HepG2 (cell line): ENCODE measurements around the gene THOC5. TPM values are rescaled to one million over a fixed set of nuclear protein-coding genes. Genes with fewer than 3 reads are reported as not detected.

Experiments used
- BORCS8-MEF2B ChIP-seq: sonication (generic); formaldehyde crosslinking; IDR thresholded peaks from 2 replicates; pipeline ENCODE4 v1.8.0; 2022; ENCODE audit warnings: mild to moderate bottlenecking, missing genetic modification reagents
- ELF3 ChIP-seq: IDR thresholded peaks from 2 replicates; pipeline ENCODE4 v1.6.1; 2016; ENCODE audit warnings: missing genetic modification reagents, missing compliant biosample characterization
- GFI1 ChIP-seq: sonication (generic); formaldehyde crosslinking; IDR thresholded peaks from 2 replicates; pipeline ENCODE4 v1.5.0; 2020; ENCODE audit warnings: missing genetic modification reagents, mild to moderate bottlenecking, borderline replicate concordance
- JUN ChIP-seq: sonication (generic); formaldehyde crosslinking; IDR thresholded peaks from 2 replicates; pipeline ENCODE4 v1.4.0; 2020; ENCODE audit warnings: mild to moderate bottlenecking, missing genetic modification reagents
- KDM3A ChIP-seq: IDR thresholded peaks from 2 replicates; pipeline ENCODE4 v1.6.1; 2018; ENCODE audit warnings: low read depth, missing compliant biosample characterization
- MYNN ChIP-seq: sonication (generic); formaldehyde crosslinking; IDR thresholded peaks from 2 replicates; pipeline ENCODE4 v1.4.0; 2020; ENCODE audit warnings: mild to moderate bottlenecking, low read depth, missing genetic modification reagents
- POLR2A ChIP-seq, 2 experiments: IDR thresholded peaks; 2 replicates each; pipeline ENCODE4 v1.6.1; 2011; ENCODE audit warnings: low read depth in 2 of 2, low read length in 2 of 2, mild to moderate bottlenecking in 1 of 2, moderate library complexity in 1 of 2; ENCODE audit not compliant: insufficient read depth in 1 of 2
- SALL1 ChIP-seq: sonication (generic); formaldehyde crosslinking; IDR thresholded peaks from 2 replicates; pipeline ENCODE4 v1.8.0; 2022; ENCODE audit warnings: mild to moderate bottlenecking, missing genetic modification reagents
- SMARCE1 ChIP-seq: fragments of 450-650 bp; IDR thresholded peaks from 2 replicates; pipeline ENCODE4 v1.6.1; 2017; ENCODE audit warnings: borderline replicate concordance
- TARDBP ChIP-seq: sonication (generic); formaldehyde crosslinking; IDR thresholded peaks from 2 replicates; pipeline ENCODE4 v1.8.0; 2022; ENCODE audit warnings: mild to moderate bottlenecking, missing genetic modification reagents
- ZBTB39 ChIP-seq: sonication (generic); formaldehyde crosslinking; IDR thresholded peaks from 2 replicates; pipeline ENCODE4 v1.5.0; 2020; ENCODE audit warnings: missing genetic modification reagents
- ZNF138 ChIP-seq: sonication (generic); formaldehyde crosslinking; IDR thresholded peaks from 2 replicates; pipeline ENCODE4 v1.5.0; 2020; ENCODE audit warnings: mild to moderate bottlenecking, low read depth, missing genetic modification reagents
- ZNF207 ChIP-seq: fragments of 450-650 bp; IDR thresholded peaks from 2 replicates; pipeline ENCODE4 v1.6.1; 2016; ENCODE audit warnings: antibody characterized with exemption, borderline replicate concordance
- ZNF224 ChIP-seq: sonication (generic); formaldehyde crosslinking; IDR thresholded peaks from 2 replicates; pipeline ENCODE4 v1.5.0; 2020; ENCODE audit warnings: mild to moderate bottlenecking, missing genetic modification reagents
- ZNF317 ChIP-seq: sonication (generic); formaldehyde crosslinking; IDR thresholded peaks from 2 replicates; pipeline ENCODE4 v1.5.0; 2020; ENCODE audit warnings: mild to moderate bottlenecking, missing genetic modification reagents
- ZNF326 ChIP-seq: sonication (generic); formaldehyde crosslinking; IDR thresholded peaks from 2 replicates; pipeline ENCODE4 v1.4.0; 2020; ENCODE audit warnings: missing genetic modification reagents, borderline replicate concordance
- ZNF547 ChIP-seq: sonication (generic); formaldehyde crosslinking; IDR thresholded peaks from 2 replicates; pipeline ENCODE4 v1.5.1; 2020; ENCODE audit warnings: mild to moderate bottlenecking, missing genetic modification reagents
- ZNF564 ChIP-seq: sonication (generic); formaldehyde crosslinking; IDR thresholded peaks from 2 replicates; pipeline ENCODE4 v1.8.1; 2023; ENCODE audit warnings: mild to moderate bottlenecking, missing genetic modification reagents
- ZNF598 ChIP-seq: sonication (generic); formaldehyde crosslinking; IDR thresholded peaks from 2 replicates; pipeline ENCODE4 v1.5.1; 2020; ENCODE audit warnings: mild to moderate bottlenecking, missing genetic modification reagents, borderline replicate concordance
- ZNF629 ChIP-seq: sonication (generic); formaldehyde crosslinking; conservative IDR thresholded peaks from 2 replicates; pipeline ENCODE4 v1.5.0; 2020; ENCODE audit warnings: missing genetic modification reagents
- ZNF674 ChIP-seq: sonication (generic); formaldehyde crosslinking; IDR thresholded peaks from 2 replicates; pipeline ENCODE4 v1.5.0; 2020; ENCODE audit warnings: low read depth, mild to moderate bottlenecking, missing genetic modification reagents
- ZNF720 ChIP-seq: sonication (generic); formaldehyde crosslinking; IDR thresholded peaks from 2 replicates; pipeline ENCODE4 v1.4.0; 2020; ENCODE audit warnings: missing genetic modification reagents
- polyA plus RNA-seq, 8 experiments: library from polyadenylated mRNA; depleted of rRNA in 3 of 8; stranded (reverse) in 7 of 8; unstranded in 1 of 8; fragments of >200 nt; fragmentation: Illumina TruSeq in 4 of 8; extraction: Trizol in 4 of 8; gene quantifications; 2 replicates each; pipeline versions ENCODE4 v1.2.1 to v1.2.3, GENCODE V29; 2011 to 2016; ENCODE audit warnings: low read depth in 4 of 8, missing spikeins in 1 of 8, mixed read lengths in 1 of 8; ENCODE audit not compliant: insufficient read depth in 1 of 8
- total RNA-seq, 5 experiments: library from RNA; depleted of rRNA; stranded (reverse); fragments of >200 nt; fragmentation: Illumina TruSeq; extraction: Trizol; gene quantifications; 2 replicates each; pipeline ENCODE4 v1.2.3, GENCODE V29; 2016; ENCODE audit warnings: low read depth in 1 of 5
- TF ChIP-seq, protein P1 (sequence below): sonication (generic); formaldehyde crosslinking; IDR thresholded peaks from 2 replicates; pipeline ENCODE4 v1.5.0; 2020; ENCODE audit warnings: missing genetic modification reagents
- TF ChIP-seq, protein P2 (sequence below): sonication (generic); formaldehyde crosslinking; IDR thresholded peaks from 2 replicates; pipeline ENCODE4 v1.8.0; 2022; ENCODE audit warnings: low read depth, missing genetic modification reagents
- TF ChIP-seq, protein P3 (sequence below), 2 experiments: sonication (generic) in 1 of 2; formaldehyde crosslinking in 1 of 2; IDR thresholded peaks; 2 replicates each; pipeline versions ENCODE4 v1.4.0 to v1.6.1; 2018 to 2020; ENCODE audit warnings: missing genetic modification reagents in 2 of 2, borderline replicate concordance in 1 of 2, low read depth in 1 of 2, mild to moderate bottlenecking in 1 of 2, missing biosample characterization in 1 of 2

Gene THOC5
- total and polyA plus RNA-seq, 2 of the 13 experiments (the other 11 are each of a cell fraction or from before 2014, with no cell fraction given) = 45.8 to 46.7 TPM

DNA sequence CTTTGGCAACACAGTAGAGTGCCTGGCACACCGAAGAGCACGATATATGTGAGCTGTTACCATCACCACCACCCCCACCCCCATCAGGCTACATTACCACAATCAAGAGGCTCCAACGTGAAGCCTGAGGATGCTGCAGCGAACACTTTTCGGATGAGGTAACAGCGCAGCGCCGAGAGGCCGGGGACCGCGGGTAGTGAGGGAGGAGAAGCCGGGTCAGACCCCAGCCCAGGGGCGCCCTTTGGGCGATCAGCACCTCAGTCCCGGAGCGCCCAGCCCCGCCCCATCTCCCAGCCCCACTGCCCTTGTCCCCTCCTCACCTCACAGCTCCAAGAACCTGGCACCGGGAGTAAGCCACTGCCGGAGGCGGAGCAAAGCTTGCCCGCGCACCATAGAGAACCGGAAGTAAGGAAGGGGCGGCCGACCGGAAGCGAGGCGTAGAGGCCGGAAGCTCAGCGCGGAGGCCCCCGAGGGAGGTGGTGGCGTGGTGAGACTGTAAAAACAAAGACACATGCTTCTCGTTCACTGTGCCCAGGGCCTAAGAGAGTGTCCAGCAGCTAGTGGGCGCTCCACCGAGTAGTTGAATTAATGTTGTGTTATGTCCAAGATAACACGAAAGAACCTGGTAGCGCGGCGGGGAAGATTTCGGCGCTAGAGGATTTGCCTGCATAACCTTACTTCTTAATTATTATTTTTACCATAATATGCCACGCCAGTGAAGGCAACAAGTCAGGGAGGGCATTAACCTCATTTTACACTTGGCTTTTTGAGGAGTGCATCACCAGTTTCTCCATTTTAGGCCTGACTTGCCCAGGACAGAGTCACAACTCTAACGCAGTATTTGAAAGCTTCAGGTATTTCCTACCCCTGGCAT lies at the start of gene THOC5 (continued):
- no peak for TF ChIP-seq ZNF224
- TF ChIP-seq JUN (CRISPR knock-in tag) = 0 out of 2 replicates have a peak, but pooled peaks have one; percentile 17
- TF ChIP-seq TARDBP (CRISPR knock-in tag) = peak; percentile 82
- TF ChIP-seq SALL1 (CRISPR knock-in tag) = peak; percentile 92
- TF ChIP-seq ZNF207 = no peak
- TF ChIP-seq ZBTB39 (CRISPR knock-in tag) = no peak; the same call in 1 of the 2 replicates
- TF ChIP-seq ZNF326 (CRISPR knock-in tag) = peak; percentile 83; the same call in 1 of the 2 replicates
- no peak for TF ChIP-seq ZNF598 (CRISPR knock-in tag)
- TF ChIP-seq ZNF720 (CRISPR knock-in tag) = no peak
- 0 out of 2 replicates have a peak, but pooled peaks have one; percentile 57 for TF ChIP-seq KDM3A
- TF ChIP-seq ZNF564 (CRISPR knock-in tag) = peak; percentile 80; the same call in 1 of the 2 replicates
- peak; percentile 62 to 73 for TF ChIP-seq POLR2A (IDR thresholded peaks at IDR 0.05; ENCODE audit: insufficient read depth in 1 of 2, low read depth in 2 of 2, low read length in 2 of 2)
- no peak for TF ChIP-seq MYNN (CRISPR knock-in tag)
- TF ChIP-seq BORCS8-MEF2B (CRISPR knock-in tag) = no peak
- TF ChIP-seq ELF3 (CRISPR knock-in tag) = peak; percentile 76
- TF ChIP-seq, protein P1, sequence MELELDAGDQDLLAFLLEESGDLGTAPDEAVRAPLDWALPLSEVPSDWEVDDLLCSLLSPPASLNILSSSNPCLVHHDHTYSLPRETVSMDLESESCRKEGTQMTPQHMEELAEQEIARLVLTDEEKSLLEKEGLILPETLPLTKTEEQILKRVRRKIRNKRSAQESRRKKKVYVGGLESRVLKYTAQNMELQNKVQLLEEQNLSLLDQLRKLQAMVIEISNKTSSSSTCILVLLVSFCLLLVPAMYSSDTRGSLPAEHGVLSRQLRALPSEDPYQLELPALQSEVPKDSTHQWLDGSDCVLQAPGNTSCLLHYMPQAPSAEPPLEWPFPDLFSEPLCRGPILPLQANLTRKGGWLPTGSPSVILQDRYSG (CRISPR knock-in tag) = no peak
- no peak for TF ChIP-seq GFI1 (CRISPR knock-in tag)
- TF ChIP-seq, protein P2, sequence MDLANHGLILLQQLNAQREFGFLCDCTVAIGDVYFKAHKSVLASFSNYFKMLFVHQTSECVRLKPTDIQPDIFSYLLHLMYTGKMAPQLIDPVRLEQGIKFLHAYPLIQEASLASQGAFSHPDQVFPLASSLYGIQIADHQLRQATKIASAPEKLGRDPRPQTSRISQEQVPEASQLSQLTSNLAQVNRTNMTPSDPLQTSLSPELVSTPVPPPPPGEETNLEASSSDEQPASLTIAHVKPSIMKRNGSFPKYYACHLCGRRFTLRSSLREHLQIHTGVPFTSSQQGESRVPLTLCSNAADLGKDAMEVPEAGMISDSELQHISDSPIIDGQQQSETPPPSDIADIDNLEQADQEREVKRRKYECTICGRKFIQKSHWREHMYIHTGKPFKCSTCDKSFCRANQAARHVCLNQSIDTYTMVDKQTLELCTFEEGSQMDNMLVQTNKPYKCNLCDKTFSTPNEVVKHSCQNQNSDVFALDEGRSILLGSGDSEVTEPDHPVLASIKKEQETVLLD (CRISPR knock-in tag) = peak; percentile 67; the same call in 1 of the 2 replicates
- no peak for TF ChIP-seq ZNF317
- TF ChIP-seq ZNF138 (CRISPR knock-in tag) = no peak
- TF ChIP-seq ZNF674 (CRISPR knock-in tag) = no peak
- TF ChIP-seq, protein P3, sequence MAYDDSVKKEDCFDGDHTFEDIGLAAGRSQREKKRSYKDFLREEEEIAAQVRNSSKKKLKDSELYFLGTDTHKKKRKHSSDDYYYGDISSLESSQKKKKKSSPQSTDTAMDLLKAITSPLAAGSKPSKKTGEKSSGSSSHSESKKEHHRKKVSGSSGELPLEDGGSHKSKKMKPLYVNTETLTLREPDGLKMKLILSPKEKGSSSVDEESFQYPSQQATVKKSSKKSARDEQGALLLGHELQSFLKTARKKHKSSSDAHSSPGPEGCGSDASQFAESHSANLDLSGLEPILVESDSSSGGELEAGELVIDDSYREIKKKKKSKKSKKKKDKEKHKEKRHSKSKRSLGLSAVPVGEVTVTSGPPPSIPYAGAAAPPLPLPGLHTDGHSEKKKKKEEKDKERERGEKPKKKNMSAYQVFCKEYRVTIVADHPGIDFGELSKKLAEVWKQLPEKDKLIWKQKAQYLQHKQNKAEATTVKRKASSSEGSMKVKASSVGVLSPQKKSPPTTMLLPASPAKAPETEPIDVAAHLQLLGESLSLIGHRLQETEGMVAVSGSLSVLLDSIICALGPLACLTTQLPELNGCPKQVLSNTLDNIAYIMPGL (CRISPR knock-in tag; IDR thresholded peaks at IDR 0.05; ENCODE audit: borderline replicate concordance in 1 of 2, low read depth in 1 of 2) = peak; percentile 90 to 93
- TF ChIP-seq ZNF629 (CRISPR knock-in tag) = no peak
- TF ChIP-seq ZNF547 = peak; percentile 25; the same call in 1 of the 2 replicates
- TF ChIP-seq SMARCE1 = no peak
